ENCODE measurements around the gene LRMDA.
A peak's percentile ranks its signal among the peaks of the same experiment; 100 is the strongest.

LRMDA gene

GRCh38 chr10:75859141-75859540, 427.7 kb downstream of the LRMDA start:
- Mint-ChIP-seq H3K9me3 (no peaks in the 10 kb centered on the region), H3K27me3 (no peaks in the 10 kb centered on the region), H3K27ac (no peak overlapping the region), H3K4me1 (no peaks in the 10 kb centered on the region), H3K4me3 (no peak overlapping the region)
- DNase-seq (no peak), ATAC-seq (no peak)

DNA sequence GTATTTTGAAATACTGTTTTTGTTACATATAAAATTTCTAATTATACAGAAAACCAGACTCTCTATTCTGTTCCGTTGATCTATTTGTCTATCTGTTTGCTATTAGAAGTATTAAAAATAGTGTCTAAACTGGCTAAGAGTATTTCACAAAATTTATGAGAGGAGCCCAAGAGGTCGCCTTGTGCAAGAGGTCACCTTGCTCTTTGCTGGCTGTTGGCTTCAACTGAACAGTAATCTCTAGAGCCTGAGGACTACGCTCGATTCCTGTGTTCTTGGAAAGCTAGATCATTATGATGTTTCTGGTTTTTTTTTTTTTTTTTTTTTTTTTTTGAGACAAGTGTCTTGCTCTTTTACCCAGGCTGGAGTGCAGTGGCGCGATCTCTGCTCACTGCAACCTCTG, 428.6 kb downstream of the LRMDA start:
- ATAC-seq (no peak), DNase-seq (no peak)
- no peak overlapping the region for H3K27ac Mint-ChIP-seq
- H3K27me3 Mint-ChIP-seq = no peaks in the 10 kb centered on the region
- H3K4me3 Mint-ChIP-seq = no peak overlapping the region
- no peaks in the 10 kb centered on the region for H3K9me3 Mint-ChIP-seq
- no peaks in the 10 kb centered on the region for H3K4me1 Mint-ChIP-seq

- Mint-ChIP-seq H3K27ac (no peak overlapping the region), H3K9me3 (no peaks in the 10 kb centered on the region), H3K27me3 (no peaks in the 10 kb centered on the region), H3K4me3 (no peak overlapping the region), H3K4me1 (no peaks in the 10 kb centered on the region)
- no peak for ATAC-seq
- DNase-seq = no peak
These were observed 430.2 kb downstream of the LRMDA start for GRCh38 chr10:75861582-75861981.

- no peaks in the 10 kb centered on the region for H3K9me3 Mint-ChIP-seq
- no peak for DNase-seq
These were observed 431.5 kb downstream of the LRMDA start for GRCh38 chr10:75862935-75863334.

GRCh38 chr10:75864717-75865116, 433.3 kb downstream of the LRMDA start:
- DNase-seq = no peak
- Mint-ChIP-seq H3K27ac (no peak overlapping the region), H3K4me1 (no peaks in the 10 kb centered on the region), H3K27me3 (no peaks in the 10 kb centered on the region), H3K9me3 (no peaks in the 10 kb centered on the region), H3K4me3 (no peak overlapping the region)
- ATAC-seq = no peak

More at GRCh38 chr10:75862935-75863334, 431.5 kb downstream of the LRMDA start:
- Mint-ChIP-seq H3K4me1 (no peaks in the 10 kb centered on the region), H3K27ac (no peak overlapping the region), H3K4me3 (no peak overlapping the region), H3K27me3 (no peaks in the 10 kb centered on the region)
- no peak for ATAC-seq

DNA sequence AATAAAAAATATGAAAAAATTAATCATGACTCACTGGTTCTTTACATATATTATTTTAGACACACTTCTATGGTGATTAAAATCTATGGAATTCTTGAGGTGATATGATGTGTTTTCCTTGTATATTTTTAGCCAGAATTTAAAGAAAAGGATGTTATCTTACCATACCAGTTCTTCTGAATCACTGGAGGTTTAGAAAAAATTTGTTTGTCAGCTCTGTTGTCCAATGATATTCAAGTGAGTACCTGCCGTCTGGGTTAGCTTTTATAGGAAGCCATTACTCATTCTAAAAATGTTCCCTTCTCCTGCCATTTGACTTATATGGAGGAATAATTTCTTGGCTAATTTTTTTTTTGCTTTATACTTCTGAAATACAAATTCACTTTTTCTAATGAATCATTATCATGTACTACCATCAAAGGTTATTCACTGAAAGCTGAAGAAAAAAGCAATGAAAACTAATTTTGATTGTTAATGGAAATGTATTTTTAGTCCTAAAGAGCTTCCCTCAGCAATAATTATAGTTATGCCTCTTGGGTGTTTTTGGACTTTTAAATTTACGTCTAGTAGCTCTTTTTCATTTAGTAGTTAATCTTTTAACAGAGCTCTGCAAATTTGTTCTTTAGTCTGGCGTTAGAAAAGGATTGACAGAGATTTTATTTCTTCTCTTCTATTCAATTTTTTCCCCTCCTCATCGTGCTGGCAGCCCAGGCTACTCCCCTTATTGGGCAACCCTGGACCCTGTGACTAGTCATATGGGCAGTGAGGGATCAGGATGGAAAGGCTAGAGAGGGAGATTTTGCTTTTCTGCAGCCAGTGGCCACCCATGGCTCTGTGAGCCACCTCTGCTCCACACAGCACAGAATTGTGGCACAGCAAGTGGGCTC, 434.2 kb downstream of the LRMDA start:
- Mint-ChIP-seq H3K4me3 (no peak overlapping the region), H3K27ac (no peak overlapping the region), H3K9me3 (no peaks in the 10 kb centered on the region), H3K4me1 (no peaks in the 10 kb centered on the region), H3K27me3 (no peaks in the 10 kb centered on the region)
- DNase-seq = no peak
- no peak for ATAC-seq

DNA sequence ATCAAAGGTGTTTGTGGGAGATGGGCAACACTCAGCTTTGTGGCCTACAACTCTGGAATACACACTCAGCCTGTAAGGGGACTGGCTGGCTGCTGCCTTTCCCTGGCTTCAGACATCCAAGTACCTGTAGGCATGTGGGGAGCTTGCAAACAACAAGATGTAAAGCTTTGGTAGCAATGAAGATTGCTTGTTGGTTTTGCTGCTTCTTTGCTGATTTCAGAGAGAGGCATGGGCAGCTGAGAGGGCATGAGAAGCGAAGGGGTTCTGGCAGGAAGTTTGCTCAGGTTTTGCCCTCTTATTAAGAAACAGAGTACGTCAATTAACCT, 434.8 kb downstream of the LRMDA start:
- ATAC-seq = no peak
- H3K4me1 Mint-ChIP-seq = no peaks in the 10 kb centered on the region

DNA sequence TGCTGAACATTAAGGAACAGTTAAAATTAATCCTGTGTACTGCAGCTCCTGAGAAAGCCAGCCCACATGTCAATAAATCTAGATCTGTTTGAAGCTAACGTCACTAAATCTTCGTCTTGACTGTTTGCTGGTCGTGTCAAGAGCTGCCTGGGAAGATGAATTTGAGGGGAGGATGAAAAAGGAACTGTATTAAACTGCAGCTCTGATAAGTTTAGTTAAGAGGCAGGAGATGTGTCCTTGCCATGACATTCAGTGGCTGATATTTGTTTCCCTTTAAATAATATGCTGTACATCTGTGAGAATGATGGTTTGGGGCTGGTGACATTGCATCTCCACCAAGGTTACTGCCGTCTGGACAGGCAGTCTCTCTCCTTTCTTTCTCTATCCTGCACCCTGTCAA, 435.3 kb downstream of the LRMDA start:
- Mint-ChIP-seq H3K27ac (no peak overlapping the region), H3K4me1 (no peaks in the 10 kb centered on the region), H3K27me3 (no peaks in the 10 kb centered on the region), H3K9me3 (no peaks in the 10 kb centered on the region), H3K4me3 (no peak overlapping the region)
- no peak for DNase-seq
- no peak for ATAC-seq

More for the DNA sequence above, 434.8 kb downstream of the LRMDA start:
- no peak overlapping the region for H3K27ac Mint-ChIP-seq
- H3K27me3 Mint-ChIP-seq = no peaks in the 10 kb centered on the region
- H3K9me3 Mint-ChIP-seq = no peaks in the 10 kb centered on the region
- H3K4me3 Mint-ChIP-seq = no peak overlapping the region
- no peak for DNase-seq

GRCh38 chr10:75868574-75868973, 437.1 kb downstream of the LRMDA start:
- no peak for ATAC-seq
- Mint-ChIP-seq H3K4me3 (no peak overlapping the region), H3K27ac (no peak overlapping the region), H3K27me3 (no peaks in the 10 kb centered on the region), H3K9me3 (no peaks in the 10 kb centered on the region), H3K4me1 (no peaks in the 10 kb centered on the region)
- no peak for DNase-seq

GRCh38 chr10:75870039-75870645, 438.7 kb downstream of the LRMDA start:
- H3K4me3 Mint-ChIP-seq = no peak overlapping the region
- no peaks in the 10 kb centered on the region for H3K27me3 Mint-ChIP-seq
- no peak for DNase-seq
- H3K4me1 Mint-ChIP-seq = no peaks in the 10 kb centered on the region
- H3K9me3 Mint-ChIP-seq = no peaks in the 10 kb centered on the region
- H3K27ac Mint-ChIP-seq = no peak overlapping the region
- ATAC-seq = no peak

- no peaks in the 10 kb centered on the region for H3K4me1 Mint-ChIP-seq
- H3K9me3 Mint-ChIP-seq = peaks cover 0 to 8% of the 10 kb centered on the region in 2 donors
- no peak for DNase-seq
- H3K4me3 Mint-ChIP-seq = no peak overlapping the region
- ATAC-seq = no peak
- no peaks in the 10 kb centered on the region for H3K27me3 Mint-ChIP-seq
- no peak overlapping the region for H3K27ac Mint-ChIP-seq
These were observed 444.3 kb downstream of the LRMDA start for GRCh38 chr10:75875740-75876139.

DNA sequence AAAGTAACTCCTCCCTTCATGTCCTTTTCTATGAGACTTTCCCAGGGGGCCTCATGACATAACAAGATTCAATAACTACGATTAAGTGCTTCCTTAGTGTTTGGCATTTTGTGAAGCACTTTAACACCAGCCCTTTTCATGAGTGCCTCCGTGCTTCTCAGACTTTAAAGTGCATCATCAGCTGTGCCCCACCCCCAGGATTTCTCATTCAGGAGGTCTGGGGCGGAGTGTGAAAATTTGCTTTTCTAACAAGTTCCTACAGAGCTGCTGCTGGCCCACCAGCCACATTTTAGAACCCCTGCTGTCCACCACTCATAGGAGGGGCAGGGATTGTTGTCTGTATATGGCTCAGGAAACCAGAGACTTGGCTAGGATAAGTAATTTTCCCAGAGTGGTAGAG, 445.3 kb downstream of the LRMDA start:
- Mint-ChIP-seq H3K4me3 (no peak overlapping the region), H3K27me3 (no peaks in the 10 kb centered on the region), H3K27ac (no peak overlapping the region), H3K9me3 (peaks cover 0 to 8% of the 10 kb centered on the region in 2 donors), H3K4me1 (no peaks in the 10 kb centered on the region)
- no peak for DNase-seq
- ATAC-seq = no peak

DNA sequence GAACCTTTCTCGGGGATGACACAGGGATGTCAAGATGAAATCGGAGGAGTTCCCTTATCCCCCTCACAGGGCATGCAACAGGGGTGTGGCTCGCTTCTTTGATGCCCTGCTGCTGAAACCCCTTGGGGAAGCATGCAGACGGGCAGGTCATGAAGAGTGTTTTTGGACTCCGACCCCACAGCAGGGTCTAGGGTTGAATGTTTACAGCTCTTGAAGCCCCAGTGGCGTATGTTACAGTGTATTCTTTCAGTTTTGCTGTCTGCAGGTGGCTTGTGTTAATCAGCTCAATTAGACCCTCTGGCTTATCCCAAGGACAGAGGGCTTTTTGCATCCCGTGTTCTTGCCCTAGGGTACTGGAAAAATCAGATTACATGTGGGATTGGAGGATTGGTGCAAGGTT, 446.5 kb downstream of the LRMDA start:
- ATAC-seq (no peak), DNase-seq (no peak)
- peaks cover 0 to 8% of the 10 kb centered on the region in 2 donors for H3K9me3 Mint-ChIP-seq
- H3K27ac Mint-ChIP-seq = peak overlapping the region in 1 of 2 donors; percentile 36
- no peak overlapping the region for H3K4me3 Mint-ChIP-seq
- no peaks in the 10 kb centered on the region for H3K27me3 Mint-ChIP-seq
- H3K4me1 Mint-ChIP-seq = no peaks in the 10 kb centered on the region

DNA sequence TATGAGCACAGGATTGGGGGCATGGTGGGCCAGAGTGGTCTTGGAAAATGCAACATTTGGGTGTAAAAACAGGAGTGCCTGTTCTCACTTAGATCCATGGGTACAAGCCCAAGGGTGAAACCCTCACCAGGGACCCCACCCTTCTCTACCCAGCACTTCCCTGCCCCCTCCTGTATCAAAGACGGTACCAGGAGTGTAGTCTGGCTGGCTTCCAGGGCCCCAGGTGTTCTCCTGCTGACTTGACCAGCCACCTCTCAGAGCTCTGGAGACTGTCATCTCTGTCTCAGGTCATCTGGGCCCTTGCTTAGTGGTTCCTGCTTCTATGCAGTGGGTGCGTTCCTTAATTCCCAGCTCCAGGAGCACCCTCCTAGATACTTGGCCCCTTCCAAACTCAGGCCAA, 447.2 kb downstream of the LRMDA start:
- no peaks in the 10 kb centered on the region for H3K4me1 Mint-ChIP-seq
- no peak overlapping the region for H3K27ac Mint-ChIP-seq
- no peak overlapping the region for H3K4me3 Mint-ChIP-seq
- ATAC-seq (no peak), DNase-seq (no peak)
- no peaks in the 10 kb centered on the region for H3K27me3 Mint-ChIP-seq
- peaks cover 0 to 8% of the 10 kb centered on the region in 2 donors for H3K9me3 Mint-ChIP-seq

- H3K27ac Mint-ChIP-seq = no peak overlapping the region
- DNase-seq (no peak), ATAC-seq (no peak)
- H3K4me1 Mint-ChIP-seq = no peaks in the 10 kb centered on the region
- no peak overlapping the region for H3K4me3 Mint-ChIP-seq
- H3K9me3 Mint-ChIP-seq = peaks cover 0 to 8% of the 10 kb centered on the region in 2 donors
- H3K27me3 Mint-ChIP-seq = no peaks in the 10 kb centered on the region
These were observed 448.8 kb downstream of the LRMDA start for GRCh38 chr10:75880031-75880775.

Measured in stimulated activated naive CD8-positive, alpha-beta T cell treated with anti-CD3 and anti-CD28 coated beads, Interleukin-15, amount 100 ng/mL, for 72 hours (primary cell).